Epithelial cell of proximal tubule (primary cell): ENCODE data around the gene SLC6A9. TPM values are rescaled to one million over a fixed set of nuclear protein-coding genes. Genes with fewer than 3 reads are reported as not detected.

ENCODE experiments used
- DNase-seq: peaks from one replicate; pipeline ENCODE4 v3.0.0-alpha.2; 2011; ENCODE audit warnings: low read depth
- H3K4me3 ChIP-seq: 2 replicates; pipeline ENCODE4 v1.5.1; 2011; ENCODE audit warnings: low read depth, mild to moderate bottlenecking, low read length
- total RNA-seq: library from RNA; depleted of rRNA; stranded (reverse); fragments of >200 nt; gene quantifications from 2 replicates; pipeline ENCODE4 v1.2.3, GENCODE V29; 2015
- TF ChIP-seq, protein P1 (sequence below): conservative IDR thresholded peaks from 2 replicates; pipeline ENCODE4 v1.5.1; 2012; ENCODE audit warnings: low read depth, mild to moderate bottlenecking, low read length

SLC6A9 gene
- total RNA-seq, 1 donor from 2014 or later = 1.3 TPM

DNA sequence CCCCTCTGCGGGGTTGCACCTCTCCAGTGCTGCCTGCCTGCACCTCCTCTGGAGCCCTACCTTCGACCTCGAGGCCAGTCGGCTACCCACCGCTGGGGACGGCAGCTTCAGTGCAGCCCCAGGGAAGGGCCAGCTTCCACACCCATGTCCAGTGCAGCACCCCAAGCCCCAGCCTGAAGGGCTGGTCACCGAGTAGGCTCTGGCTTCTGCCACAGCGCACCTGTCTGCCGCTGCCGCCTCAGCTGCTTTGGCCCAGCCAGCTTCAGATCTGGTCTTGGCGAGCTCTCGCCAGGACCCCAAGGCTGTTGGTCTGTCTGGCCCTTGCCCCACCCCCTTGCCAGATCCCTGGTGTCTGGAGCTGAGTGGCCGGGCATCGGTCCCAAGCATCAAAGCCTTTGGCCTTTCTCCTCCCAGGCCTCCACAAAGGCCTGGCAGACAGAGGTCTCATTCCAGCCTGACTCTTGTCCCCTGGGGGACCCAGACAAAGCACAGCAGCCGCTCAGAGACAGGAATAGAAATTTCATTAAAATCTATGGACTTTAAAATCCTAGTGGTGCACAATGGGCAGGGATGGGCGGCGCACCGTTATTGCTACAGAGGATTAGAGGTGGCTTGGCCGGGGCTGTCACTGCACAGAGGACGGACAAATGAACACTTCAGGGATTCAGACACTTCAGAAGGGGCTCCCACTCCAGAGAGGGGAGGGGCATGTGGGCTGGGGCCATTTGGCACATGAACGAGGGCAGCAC, 35.1 kb downstream of the SLC6A9 start:
- TF ChIP-seq, protein P1, sequence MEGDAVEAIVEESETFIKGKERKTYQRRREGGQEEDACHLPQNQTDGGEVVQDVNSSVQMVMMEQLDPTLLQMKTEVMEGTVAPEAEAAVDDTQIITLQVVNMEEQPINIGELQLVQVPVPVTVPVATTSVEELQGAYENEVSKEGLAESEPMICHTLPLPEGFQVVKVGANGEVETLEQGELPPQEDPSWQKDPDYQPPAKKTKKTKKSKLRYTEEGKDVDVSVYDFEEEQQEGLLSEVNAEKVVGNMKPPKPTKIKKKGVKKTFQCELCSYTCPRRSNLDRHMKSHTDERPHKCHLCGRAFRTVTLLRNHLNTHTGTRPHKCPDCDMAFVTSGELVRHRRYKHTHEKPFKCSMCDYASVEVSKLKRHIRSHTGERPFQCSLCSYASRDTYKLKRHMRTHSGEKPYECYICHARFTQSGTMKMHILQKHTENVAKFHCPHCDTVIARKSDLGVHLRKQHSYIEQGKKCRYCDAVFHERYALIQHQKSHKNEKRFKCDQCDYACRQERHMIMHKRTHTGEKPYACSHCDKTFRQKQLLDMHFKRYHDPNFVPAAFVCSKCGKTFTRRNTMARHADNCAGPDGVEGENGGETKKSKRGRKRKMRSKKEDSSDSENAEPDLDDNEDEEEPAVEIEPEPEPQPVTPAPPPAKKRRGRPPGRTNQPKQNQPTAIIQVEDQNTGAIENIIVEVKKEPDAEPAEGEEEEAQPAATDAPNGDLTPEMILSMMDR = no peak
- DNase-seq = no peak

DNA sequence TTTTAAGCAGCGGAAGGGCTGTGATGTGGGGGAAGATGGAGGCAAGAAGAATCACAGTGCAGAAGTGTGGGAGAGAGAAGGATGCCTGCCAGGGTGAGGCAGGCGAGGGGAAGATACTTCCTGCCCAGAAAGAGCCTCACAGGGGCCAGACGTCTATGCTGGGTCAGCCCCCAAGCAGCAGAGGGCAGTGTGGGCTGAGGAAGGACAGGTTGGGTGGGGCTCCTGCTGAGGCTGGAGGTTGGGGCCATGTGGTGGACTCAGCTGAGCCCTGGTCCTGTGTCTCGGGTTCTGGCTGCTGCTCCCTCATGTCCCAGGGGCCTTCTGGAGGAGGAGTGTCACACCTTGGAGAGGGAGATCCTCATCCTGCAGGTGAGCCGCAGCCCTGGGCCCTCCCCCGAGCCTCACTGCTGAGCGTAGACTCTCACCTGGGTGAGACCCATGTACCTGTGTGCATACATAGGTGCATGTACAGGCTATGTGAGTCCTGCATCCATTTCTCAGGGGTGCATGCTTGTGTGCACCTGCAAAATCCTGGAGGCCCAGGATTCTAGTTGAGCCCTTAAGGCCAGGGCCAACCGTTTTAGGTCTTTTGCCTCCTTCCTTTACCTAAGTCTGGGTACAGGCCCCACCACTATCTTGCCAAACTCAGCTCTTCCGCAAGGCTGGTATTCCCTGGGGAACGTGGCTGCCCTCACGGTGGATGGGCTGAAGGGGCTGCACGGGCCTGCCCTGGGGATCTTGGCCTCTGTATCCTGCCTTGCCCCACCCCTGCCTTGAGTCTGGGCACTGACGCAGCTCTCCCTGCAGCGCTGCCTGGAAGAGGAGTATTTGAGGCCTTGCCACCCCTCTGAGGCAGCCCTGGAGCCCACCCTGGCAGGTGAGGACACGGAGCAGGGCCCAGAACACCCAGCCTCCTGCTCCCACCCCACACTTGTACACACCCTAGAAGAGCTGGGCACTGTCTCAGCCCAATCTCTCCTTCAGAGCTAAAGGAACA, 36.2 kb downstream of the SLC6A9 start:
- no peak for DNase-seq
- TF ChIP-seq, protein P1 = peak; percentile 39
- no peak overlapping the region for H3K4me3 ChIP-seq

More for the DNA sequence above, 35.1 kb downstream of the SLC6A9 start:
- no peak overlapping the region for H3K4me3 ChIP-seq

DNA sequence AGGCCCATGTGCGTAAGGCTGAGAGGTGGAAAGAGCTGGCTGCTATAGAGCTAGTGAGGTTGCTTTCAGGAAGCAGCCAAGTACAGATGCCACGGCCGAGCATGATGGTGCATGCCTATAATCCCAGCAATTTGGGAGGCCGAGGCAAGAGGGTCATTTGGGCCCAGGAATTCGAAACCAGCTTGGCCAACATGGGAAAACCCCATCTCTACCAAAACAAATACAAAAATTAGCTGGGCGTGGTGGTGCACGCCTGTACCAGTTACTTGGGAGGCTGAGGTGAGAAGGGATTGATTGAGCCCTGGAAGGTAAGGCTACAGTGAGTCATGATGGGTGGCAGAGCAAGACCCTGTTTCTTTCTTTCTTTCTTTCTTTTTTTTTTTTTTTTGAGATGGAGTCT, 37.2 kb downstream of the SLC6A9 start:
- TF ChIP-seq, protein P1 = no peak
- no peak overlapping the region for H3K4me3 ChIP-seq
- DNase-seq = no peak

DNA sequence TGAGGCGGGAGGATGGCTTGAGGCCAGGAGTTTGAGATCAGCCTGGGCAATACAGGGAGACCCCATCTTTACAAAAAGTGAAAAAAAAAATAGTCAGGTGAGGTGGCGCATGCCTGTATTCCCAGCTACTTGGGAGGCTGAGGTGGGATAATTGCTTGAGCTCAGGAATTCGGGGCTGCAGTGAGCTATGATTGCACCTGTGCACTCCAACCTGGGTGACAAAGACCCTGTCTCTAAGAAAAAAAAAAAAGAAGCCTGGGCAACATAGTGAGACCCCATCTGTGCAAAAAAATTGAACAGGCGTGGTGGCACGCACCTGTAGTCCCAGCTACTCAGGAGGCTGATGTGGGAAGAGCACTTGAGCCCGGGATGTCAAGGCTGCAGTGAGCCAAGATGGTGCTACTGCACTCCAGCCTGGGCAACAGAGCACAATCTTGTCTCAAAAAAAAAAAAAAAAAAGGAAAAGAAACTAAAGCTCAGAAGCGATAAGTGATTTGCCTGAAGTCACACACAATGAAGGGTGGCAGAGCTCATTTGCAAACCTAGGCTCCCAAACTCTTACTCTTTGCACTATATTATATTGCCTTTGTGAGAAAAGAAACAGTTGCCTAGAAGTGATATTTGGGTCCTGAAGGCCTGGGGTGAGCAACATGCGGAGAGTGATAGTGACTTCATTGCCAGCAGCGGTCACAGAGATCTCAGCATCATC, 37.9 kb downstream of the SLC6A9 start:
- no peak for DNase-seq
- TF ChIP-seq, protein P1 = no peak
- no peak overlapping the region for H3K4me3 ChIP-seq

DNA sequence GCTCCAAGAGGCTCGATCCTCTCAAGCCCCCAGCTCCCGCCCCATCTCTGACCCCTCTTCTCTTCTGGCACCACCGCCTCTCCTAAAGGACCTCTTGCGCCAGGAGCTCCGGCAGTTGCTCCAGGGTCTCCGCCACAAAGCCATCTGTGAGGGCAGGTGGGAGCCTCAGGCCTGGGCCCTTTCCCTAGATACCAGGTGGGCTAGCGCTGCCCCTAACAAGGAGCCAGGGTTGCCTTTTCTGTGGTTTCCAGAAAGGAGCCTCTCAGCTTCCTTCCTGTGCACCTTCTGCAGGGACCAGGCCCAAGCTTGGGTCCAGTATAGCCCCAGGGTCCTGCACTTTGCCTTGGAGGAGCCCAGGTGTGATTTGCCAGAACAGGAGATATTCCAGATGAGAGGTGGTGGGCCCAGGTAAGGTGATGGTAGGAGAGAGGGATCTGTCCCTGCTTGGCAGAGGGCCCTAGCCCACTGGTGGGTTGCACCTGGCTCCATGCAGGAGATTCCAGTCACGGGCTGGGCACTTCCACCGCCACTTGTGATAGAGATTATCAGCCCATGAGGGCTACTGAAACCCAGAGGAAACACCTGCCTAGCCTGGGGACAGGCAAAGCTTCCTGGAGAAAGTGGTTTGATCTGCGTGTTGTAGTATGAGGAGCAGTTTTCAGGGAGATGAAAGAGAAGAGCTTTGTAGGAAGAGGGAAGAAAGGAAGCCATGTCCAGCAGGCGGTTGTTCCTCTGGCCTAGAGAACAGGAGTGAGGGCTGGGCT, 38.8 kb downstream of the SLC6A9 start:
- H3K4me3 ChIP-seq = peak overlapping the region; percentile 79
- no peak for DNase-seq
- TF ChIP-seq, protein P1 = no peak
